NCI-H446 treated with DMSO at 0.1 percent for 48 hours (cell line): ENCODE measurements around the gene NAB2.

ENCODE experiments used
- DNase-seq: peaks from one replicate; lab custom pipeline; 2025; lab: John Stamatoyannopoulos, UW

NAB2 gene

DNA sequence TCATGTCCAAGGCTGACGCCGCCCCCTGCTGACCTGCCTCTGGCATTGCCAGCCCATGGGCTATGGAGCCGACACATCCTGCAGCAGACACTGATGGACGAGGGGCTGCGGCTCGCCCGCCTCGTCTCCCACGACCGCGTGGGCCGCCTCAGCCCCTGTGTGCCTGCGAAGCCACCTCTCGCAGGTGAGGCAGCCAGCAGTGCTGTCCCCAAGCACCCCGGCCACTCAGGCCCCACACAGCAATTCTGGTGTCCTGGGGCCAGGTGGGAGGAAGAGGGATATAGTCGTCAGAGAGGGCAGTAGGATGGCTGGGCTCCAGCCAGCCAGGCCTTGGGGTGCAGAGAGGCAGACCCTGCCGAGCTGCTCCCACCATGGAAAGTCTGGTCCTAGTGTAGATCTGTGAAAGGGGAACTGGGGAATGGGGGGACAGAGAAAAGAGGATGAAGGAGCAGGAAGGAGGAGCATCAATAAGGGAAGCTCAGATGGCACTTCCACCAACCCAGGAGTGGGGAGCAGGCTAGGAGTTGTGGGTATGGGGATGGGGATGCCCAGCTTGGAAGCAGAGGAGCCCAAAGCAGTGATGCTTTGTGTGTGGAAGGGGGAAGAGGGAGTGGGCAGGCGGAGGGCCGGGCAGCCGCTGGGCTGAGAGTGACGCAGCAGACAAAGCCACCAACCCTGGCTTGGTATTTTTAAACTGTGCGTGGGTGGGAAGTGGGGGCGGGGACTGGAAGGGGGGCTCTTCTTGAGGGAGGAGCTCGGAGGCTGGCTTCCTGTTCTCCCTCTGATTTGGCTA, 4.7 kb downstream of the NAB2 start:
- no peak for DNase-seq

DNA sequence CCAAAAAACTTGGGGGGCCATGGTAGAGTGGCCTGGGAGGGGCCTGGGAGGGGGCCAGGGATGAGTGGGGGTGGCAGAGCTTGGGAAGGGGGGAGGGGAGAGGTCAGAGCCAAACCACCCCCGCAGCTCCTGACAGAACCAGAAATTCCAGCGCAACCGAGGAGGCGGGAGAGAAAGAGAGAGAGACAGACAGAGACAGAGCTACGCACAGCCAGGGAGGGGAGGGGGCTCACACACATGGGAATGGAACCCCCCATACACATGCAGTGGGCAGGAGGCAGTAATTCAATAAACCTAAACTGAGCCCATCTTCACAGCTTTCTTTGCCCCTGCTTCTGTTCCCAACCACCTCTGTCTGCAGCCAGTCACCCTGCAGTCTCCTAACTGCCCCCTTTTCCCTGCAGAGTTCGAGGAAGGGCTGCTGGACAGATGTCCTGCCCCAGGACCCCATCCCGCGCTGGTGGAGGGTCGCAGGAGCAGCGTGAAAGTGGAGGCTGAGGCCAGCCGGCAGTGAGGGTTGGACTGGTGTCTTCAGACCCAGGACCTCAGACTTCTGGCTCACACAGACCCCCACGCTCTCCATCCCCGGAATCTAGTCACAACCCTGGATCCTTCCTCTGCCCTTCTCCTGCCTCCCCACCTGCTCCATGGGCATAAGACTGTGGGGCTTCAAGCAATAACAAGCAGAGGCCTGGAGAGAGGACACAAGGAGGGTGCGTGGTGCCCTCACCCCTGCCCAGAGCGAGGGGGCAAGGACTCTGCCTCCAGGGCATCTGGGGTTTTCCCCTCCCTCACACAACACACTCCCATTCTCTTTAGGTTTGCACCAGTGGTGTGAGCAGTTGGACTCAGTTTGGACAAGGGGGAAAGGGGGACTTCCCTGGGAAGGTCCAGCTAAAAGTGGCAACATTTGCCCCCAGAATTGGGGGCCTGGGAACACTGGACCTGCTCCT, 5.6 kb downstream of the NAB2 start:
- no peak for DNase-seq

DNA sequence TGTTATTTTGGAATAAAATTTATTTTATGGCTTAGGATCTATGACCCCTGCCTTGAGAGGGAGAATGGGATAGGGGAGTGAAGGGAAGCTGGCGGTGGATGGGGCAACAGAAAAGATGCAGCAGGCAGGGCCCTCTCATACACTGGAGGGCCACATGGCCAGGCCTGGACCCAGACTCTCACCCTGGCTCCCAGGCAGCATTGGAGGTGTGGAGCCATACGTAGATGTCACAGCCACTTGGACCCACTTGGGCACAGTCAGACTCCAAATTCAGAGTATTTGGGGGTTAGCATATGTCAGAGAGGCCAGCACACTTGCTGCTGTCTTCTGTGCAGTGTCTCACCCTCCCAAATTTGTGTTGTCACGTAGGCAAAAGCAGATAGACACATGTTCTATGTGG, 6.5 kb downstream of the NAB2 start:
- DNase-seq: no peak

DNA sequence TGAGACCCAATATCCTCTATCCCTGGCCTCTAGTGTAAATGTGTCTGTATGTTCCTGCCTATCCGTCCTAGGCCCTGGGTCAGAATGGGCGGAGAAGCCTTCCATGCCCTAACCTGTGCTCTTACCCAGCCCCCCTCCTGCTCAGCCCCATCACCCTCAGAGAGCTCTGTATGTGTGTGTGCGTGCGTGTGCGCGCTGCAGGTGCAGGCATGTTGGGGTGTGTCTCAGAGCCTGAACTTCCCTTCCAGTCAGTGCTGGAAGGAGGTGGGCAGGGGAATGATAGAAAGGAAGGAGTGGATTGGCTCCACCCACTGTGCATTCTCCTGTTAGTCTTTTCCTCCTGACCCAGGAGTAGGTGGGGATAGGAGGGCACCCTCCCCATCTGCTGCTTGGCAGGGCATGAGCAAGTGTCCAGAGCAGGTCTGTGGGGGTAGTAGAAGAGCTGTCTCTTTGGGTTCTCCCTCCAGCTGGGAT, 7.2 kb downstream of the NAB2 start:
- no peak for DNase-seq

DNA sequence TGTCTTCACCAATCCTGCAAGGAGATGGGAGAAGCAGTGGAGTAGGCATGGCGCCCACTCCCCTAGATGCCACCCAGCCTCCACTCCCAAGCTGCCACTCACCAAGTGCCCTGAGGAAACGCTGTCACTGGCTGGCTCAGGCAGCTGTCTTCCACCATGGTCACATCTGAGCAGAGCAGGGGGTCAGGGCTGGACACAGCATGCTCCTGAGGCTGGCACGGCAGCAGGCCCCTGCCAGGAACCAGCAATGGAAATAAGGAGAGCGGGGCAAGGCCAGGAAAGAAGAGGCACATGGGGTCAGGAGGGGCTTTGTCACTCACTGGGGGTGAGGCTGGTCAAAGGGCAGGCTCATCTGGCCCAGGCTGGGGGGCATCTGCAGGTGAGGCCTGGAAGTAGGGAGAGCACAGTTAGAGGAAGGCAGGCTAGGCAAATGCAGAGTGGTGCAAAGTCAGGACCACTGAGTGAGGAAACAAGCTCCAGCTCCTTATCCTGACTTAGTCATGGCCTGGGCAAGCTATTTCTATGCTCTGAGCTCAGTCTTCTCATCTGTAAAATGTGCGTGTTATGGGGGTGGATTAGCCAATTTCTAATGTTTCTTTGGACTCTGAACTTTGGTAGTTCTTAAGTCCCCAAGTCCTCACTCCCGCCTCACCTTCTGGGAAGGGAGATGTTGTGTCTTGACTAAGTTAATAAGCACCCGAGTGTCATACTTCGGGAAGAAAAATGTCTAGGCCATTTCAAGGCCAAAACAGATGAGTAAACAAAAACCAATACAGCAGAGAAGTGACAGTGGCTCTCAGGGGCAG, 8.0 kb downstream of the NAB2 start:
- DNase-seq: no peak

DNA sequence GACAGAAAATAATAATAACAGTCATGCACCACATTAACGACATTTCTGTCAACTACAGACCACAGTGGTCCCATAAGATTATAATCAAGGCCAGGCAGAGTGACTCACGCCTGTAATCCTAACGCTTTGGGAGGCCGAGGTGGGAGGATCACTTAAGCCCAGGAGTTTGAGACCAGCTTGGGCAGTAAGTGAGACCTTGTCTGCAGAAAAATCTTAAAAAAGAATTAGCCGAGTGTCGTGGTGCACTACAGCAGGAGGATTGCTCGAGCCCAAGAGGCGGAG, 8.6 kb downstream of the NAB2 start:
- no peak for DNase-seq

DNA sequence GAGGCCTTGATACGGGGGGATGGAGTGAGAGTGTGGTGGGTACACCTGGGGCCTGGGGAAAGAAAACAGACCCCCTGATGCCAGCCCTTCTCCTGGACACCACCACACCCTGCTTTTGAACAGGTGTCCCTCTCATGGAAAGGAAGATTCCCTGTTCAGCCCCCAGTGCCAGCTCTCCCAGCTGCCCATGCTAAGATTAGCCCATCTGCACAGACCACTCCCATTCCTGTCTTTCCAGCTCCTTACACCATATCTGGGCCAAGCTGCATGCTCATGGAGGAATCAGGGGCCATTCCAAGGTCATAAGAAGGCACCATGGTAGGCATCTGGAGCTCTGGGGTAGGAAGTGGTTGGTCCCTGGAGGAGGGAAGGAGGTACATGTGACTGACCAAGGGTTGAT, 9.6 kb downstream of the NAB2 start:
- no peak for DNase-seq

DNA sequence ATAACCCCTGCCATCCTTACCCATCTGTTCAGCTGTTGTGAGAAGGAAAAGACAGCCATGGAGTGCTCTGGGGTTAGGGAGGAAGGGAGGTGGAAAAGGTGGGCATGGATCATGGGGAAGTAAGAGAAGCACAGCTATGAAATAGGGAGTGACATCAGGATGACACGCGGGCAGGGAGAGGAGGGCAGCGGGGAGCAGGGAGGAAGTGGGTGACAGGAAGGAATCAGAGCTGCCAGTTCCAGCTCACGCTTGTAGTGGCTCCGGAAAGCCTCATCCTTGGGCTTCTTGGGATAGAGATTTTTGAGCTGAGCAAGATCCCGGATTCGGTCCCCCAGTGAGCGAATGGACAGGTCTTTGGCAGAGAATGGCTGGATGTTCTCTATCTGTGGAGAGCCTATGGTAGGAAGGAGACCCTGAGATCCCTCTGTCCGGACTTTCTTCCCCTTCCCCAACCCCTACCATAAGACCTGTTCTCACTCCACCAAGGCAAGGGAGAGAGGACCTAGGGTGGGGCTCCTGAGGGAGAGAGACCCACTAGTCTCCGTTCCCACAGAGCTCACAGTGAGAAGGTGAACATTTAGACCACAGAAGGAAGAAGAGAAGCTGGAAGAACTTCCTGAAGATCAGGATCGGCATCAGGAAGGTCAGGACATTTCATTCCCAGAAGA, 10.3 kb downstream of the NAB2 start:
- DNase-seq: no peak

DNA sequence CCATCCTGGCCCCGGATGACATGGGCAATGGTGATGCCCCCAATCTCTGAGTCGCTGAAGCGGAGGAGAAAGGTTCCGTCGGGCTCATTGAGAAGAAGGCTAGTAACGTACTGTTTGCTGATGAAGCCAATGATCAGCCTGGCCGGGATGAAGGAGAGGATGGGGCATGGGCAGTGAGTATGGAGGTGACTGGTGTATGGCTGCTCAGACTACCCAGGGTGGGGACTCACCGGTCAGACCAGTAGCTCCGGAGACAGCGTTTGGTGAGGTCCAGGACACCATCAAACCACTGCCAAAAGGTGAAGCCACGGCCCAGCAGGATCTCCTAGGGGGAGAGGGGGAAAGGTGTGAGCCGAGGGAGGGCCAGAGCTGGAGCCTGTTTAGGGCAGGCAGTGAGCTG, 10.9 kb downstream of the NAB2 start:
- DNase-seq: no peak

DNA sequence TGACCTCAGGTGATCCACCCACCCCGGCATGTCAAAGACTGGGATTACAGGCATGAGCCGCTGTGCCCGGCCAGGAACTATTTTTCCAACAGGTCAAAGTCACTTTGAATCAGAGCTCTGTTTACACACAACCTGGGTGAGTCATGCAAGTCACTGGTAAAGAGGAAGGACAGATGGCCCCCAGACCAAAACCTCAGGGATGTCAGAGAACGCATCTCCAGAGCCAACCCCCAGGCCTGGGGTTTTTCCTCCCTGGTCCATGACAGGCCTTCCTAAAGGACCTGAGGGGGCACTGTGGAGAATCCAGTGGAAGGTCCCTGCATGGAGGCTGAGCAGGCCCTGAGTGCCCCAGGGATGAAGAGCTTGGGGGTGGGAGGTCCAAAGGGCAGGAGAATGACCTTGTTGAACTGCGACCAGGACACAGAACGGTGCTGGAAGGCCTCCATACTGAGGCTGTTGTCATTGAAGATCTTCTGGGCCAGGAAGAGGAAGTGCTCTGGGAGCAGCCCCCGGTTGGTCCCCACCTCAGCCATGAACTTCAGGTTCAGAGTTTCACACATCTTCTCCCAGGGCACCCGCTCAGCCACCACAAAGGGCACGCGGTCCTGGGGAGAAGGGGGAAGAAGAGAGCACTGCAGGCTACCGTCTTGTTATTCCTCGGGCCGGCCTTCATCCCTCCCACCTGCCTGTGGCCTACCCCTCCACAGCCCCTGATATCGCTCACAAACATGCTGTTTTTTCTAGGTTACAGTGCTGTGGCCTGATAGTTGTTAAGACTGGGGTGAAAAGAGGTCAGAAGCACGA, 13.2 kb downstream of the NAB2 start:
- DNase-seq: no peak

DNA sequence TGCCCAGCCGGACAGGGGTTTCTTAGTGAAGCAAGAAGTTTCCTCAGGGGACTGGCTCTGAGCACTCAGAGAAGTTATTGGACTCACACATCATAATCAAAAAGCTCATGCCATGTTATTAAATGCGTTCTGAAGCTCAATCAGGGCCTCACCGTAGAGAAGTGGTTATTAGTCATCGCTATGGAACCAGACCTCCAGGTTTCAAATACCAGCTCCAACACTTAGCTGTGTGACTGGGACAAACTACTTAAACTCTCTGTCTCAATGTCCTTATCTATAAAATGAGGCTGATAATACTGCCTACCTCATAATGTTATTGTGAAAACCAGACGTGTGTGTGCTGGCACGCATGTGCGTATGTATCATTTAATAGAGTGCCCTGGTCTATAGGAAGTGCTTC, 14.9 kb downstream of the NAB2 start:
- no peak for DNase-seq

DNA sequence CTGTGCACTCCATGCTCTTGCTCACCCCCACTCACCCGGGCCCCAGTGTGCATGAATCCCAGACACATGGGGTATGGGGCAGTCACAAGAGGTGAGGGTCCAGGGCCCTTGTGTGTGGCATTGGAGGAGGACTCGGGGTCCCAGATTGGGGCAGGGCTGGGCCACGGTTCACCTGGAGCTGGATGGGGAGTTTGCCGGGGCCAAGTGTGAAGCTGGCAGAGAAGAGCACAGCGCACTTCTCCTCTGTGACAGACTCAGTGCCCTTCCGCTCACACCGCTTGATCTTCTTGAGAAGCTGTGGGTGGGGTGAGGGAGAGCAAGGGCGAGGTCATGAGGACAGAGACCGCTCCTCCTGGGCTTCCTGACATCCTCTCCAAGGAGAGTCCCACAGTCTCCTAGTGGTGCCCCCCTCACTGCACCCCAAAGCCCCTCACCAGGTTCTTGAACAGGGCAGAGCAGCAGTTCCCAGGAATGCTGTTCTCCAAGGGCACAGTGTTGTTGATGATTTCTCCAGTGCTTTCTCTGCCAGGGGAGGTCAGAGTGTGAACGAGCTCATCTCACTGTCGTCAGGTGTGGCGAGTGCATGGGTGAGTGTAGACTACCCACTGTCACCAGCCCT, 15.5 kb downstream of the NAB2 start:
- DNase-seq: no peak

DNA sequence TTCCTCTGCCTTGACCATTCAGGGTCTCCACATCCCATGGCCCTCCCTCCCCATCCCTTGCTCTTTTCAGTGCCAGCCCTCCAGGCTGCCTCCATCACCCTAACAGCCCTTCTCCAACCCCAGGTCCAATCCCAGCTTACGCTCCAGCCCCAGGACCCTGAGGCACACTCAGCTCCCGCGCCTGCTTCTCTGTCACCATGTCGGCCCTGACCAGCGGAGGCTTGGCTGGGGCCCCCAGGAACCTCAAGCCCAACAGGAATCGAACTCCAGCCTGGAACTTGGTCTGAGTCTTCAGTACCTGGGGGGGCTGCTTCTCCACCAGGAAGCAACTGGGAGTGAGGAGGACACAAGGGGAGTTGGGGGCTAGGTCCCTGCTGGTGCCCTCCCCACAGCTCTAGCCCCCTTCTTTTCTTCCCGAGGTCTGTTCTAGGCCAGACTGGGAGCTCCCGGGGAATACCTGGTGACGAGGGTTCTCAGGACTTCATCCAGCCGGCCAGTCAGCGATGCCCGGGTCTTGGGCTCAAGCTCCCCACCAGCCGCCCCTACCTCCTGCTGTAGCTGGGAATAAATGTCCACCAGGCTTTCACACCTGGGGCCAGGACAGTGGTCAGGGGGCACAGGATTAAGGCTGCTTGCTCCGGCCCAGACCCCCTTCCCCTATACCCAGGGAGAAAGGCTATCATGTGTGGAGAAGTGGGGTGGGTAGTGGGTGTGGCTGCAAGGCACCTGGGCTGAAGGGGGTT, 16.3 kb downstream of the NAB2 start:
- DNase-seq: no peak

DNA sequence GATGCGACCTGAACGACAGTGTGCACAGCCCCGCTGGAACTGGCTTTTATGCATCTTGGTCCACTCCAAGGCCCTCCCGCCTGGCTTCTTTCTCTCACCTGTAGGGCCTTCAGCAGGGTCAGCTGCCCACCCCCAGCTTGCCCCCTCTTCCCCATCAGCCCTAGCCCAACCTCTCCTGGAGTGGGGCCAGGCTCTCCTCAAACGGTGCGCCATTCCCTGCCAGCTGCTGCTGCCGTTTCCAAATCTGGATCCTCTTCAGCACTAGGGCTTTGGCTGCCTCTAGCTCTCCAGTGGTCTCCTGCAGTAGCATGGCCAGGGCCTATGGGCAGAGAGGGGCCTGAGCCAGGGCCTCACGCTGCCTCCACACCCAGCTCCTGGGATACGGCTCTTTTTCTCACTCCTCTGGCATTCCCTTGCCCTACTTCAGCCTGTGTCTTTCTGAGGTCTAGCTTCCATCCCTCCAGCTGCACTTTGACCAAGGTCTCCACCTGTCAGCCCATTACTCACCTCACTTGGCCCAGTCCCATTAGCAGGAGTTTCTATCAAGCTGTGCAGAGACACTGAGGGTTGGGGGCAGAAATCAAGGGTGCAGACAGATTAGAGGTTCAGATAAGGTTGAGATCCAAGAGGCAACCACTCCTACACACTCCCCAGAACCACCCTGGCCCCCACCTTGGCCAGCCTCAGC, 17.3 kb downstream of the NAB2 start:
- no peak for DNase-seq

DNA sequence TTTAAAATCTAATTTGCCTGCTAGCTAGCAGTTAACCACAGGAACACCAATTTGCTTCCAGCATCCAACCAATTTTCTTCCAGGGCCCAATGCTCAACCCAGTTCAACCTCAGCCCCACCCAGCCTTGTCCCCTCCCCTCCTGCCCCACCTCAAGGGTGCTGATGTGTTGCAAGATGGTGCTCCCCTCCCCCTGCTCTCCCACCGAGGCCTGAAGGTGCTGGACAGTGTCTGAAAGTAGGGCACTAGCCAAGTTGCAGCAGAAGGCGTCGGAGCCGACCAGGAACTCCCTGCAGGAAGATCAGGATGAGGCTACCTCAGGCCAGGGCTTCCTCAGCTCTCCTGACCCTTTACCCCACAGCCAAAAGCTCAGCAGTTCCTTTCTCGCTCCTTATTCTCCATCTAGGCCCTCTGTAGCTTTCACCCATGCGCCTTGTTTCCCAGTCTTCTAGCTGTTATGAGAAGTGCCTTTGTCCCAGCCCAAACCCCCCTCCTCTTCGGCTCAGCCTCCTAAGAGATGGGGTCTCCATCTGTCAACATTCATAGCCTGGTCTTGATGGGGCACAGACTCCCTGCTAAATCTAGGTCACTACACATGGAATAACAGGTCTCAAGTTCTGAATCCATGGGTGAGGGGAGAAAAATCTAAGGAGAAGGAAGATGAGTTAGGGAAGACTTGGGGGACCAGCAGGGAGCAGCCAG, 18.7 kb downstream of the NAB2 start:
- DNase-seq: no peak

DNA sequence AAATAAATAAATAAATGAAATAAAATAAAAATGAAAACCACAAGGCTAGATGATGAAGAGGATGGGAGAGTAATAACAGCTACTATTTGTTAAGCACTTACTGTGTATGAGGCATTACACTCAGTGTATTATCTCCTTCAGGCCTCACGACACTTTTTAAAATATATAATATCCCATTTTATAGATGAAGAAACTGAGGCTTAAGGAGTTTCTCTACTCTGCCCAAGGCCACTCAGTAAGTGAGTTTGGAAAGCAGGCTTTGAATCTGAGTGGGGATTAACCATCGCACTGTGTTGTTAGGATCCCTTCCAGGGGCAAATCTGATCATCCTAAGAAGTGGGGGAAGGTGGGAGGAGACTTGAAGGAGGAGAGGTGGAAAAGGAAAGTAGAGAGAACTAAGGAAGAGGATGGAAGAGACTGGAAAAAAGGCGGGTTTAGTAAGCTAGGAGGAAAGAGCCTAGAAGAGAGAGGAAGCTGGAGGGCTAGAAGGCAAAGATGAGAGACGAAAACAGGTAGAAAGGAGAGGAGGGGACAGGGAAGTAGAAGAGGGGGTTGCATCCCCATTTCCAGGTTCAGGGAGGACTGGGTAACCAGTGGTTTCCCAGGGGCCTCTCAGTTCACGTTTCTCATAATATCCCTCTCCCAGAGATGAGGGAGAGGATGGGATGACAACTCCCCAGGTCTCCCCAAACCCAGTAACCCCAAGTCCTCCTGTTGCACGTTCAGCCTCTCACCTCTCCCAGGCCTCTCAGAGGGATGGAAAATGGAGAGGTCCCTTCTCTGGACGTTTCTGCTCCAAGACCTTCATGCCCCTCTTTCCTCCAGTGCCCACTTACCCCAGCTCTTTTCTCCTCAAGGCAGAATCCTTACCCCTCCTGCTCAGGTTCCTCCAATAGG, 20.5 kb downstream of the NAB2 start:
- DNase-seq: no peak
